HG03066 (cell line): ENCODE measurements around the gene IVD.

ENCODE experiments used
- ATAC-seq: cut with Tn5 transposase; IDR thresholded peaks from one replicate; pipeline ENCODE4 v1.9.1; 2021; ENCODE audit warnings: low read depth; ENCODE audit not compliant: unreplicated experiment

The IVD gene

GRCh38 chr15:40412095-40412759 is 6.6 kb downstream of the IVD start:
- no peak for ATAC-seq

DNA sequence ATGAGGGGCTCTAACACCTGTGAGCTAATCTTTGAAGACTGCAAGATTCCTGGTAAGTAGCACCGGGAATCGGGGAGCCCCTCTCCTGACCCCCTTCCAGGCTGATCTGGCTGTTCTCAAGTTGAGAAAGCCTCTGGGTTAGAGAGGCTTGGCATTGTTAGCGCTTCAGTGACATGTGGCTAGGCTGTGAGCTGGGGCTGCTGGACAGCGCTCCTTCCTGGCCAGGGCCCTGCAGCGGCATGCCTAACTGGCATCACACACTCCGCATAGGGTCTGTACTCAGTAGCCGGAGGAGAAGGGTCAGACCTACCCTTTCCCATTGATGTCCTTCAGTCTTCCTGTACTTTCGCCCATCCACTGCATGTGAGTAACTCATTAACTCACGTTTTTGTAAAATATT is 7.4 kb downstream of the IVD start:
- no peak for ATAC-seq

GRCh38 chr15:40414816-40415215 is 9.2 kb downstream of the IVD start:
- no peak for ATAC-seq

DNA sequence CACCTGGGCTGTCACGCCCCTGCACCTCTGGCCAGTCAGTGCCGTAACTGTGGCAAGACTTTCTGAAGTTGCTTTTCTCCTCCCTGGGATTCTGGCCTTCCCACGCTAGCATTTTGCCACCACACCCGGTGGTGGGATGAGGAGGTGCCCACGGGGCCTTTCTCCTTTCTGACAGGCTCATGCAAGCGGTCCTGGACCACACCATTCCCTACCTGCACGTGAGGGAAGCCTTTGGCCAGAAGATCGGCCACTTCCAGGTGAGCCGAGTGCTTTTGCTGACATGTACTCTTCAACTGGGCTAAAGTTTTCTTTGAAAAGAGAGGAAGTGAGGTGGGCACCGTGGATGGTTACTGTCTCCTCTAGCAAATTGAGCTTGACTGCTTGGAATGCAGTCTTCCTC is 9.6 kb downstream of the IVD start:
- ATAC-seq: no peak

DNA sequence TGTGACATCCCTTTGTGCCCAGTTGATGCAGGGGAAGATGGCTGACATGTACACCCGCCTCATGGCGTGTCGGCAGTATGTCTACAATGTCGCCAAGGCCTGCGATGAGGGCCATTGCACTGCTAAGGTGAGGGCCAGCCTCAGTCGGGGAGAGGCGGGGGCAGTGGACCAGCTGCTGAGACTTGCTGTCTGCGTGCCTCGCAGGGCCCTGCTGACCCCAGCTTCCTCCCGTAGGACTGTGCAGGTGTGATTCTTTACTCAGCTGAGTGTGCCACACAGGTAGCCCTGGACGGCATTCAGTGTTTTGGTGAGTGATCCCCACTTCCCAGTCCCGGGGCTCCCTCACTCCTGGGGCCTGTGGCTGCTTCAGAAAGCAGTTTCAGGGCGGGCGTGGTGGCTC is 10.5 kb downstream of the IVD start:
- ATAC-seq: no peak

DNA sequence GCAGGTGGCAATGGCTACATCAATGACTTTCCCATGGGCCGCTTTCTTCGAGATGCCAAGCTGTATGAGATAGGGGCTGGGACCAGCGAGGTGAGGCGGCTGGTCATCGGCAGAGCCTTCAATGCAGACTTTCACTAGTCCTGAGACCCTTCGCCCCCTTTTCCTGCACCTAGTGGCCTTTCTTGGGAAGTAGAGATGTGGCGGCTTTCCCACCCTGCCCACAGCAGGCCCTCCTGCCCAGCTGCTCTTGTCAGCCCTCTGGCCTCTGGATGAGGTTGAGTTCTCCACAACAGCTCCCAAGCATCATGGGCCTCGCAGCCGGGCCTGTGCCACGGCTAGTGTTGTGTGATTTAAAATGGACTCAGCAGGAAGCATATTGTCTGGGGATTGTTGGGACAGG is 12.5 kb downstream of the IVD start:
- no peak for ATAC-seq

DNA sequence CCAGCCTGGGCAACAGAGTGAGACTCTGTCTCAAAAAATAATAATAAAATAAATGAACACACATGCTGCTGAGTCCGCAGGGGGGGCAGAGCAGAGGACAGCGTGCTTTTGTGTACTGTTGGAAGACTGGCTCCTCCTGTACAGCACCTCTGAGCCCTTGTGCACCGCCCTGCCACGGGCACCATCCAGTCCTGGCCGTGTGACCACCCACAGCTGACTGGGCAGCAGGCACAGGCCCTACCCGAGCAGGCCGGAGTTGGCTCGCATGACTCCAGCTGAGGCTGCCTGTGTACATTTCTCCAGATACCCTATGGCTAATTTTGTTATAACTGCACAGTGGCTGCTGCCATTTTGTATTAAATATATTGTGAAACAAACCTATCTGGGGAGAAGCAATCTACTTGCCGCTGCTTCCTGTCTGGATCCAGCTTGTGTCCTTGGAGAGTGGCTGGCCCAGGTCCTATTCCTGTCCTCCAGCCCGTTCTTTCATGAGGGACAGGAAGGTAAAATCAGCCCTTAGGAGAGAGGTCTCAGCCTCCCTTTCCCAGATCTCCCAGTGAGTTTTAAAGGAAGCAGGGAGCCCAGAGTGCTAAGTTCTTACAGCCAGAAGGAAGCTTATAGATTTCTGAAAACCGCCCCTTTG is 14.6 kb downstream of the IVD start:
- no peak for ATAC-seq

GRCh38 chr15:40420793-40421192 is 15.2 kb downstream of the IVD start:
- ATAC-seq: no peak

- ATAC-seq: no peak
These were observed 15.9 kb downstream of the IVD start for GRCh38 chr15:40421246-40422157.

- ATAC-seq: no peak
These were observed 19.0 kb downstream of the IVD start for GRCh38 chr15:40424483-40425115.

- no peak for ATAC-seq
These were observed 20.1 kb downstream of the IVD start for GRCh38 chr15:40425681-40426080.

GRCh38 chr15:40427188-40427587 is 21.6 kb downstream of the IVD start:
- no peak for ATAC-seq

- ATAC-seq: no peak
These were observed 22.6 kb downstream of the IVD start for GRCh38 chr15:40428185-40428584.

DNA sequence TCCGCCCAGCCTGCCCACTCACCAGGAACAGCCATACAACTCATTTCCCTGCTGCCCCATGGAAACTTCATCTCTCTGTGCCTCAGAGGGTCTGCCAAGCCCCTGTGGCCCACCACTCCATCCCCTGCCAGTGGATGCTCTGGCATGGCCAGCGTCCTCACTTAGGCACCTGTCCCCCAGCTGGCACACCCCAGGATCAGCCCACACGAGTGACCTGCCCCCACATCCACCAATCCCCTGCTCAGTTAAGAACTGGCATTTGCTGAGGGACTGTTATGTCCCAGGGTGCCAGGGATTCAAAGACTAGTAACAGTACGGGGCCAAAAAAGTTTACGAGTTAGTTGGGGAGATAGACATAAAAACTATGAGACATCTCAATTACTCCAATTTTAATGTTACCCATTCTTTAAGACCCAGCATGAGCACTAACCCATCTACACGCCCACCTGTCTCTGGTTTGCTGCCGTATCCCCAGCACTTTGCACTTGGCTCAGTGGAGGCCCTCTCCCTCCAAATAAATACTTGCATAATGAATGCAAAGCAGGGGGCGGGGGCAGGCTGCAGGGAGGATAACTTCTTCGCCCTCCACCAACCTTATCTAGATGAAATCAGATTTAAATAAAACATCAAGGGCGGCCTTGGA is 23.6 kb downstream of the IVD start:
- ATAC-seq: no peak

DNA sequence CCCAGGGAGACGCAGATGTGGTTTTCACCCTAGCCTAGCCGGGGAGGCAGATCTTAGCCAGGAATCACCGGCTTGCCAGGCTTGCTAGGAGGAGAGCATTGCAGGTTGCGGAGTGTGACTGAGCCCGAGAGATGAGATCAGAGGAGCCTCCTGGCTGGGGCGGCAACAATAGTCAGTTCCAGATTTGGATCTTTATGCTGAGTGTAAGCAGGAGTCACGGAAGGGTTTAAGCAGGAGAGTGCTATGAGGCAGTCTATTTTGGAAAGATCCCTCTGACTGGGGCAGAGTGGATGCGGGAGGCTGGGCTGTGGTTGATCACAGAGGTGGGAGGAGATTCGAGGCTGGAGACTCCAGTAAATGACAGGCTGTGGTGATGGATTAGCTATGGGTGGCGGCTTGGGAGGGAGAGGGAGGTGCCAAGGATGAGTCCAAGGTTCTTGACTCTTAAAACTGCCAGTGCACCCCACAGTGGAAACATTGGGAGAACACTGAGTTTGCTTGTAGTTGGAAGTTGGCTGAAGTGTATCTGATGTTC is 24.7 kb downstream of the IVD start:
- no peak for ATAC-seq

DNA sequence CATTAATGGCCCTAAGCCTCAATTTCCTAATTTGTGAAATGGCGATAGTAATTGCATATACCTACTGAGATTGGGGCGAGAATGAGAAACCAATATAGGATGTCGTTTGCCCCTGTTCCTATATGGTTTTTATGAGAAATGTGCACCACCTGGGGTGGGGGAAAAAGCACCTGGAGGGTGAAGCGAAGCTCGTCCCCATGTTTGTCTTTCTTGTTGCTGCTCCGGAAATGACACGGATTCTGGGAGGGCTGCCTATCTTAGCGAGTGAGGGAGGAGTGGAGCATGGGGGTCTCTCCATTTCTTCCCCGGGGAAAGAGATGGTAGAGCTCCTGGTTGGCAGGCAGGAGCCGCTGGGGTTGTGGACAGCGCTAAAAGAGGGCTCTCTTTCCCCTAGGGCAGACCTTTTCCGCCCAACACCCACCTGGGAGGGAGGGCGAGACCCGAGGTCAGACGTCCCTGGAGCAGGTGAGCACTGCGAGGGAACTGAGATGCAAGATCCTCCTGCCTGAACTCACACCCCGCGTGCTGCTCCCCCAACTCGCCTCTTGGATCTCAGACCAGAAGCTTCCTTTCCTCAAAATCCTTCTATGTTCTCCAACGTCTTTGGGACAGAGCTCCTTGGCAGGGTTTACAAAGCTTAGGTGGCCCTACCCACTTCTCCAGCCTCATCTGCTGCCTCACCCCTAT is 29.6 kb downstream of the IVD start:
- ATAC-seq: no peak

DNA sequence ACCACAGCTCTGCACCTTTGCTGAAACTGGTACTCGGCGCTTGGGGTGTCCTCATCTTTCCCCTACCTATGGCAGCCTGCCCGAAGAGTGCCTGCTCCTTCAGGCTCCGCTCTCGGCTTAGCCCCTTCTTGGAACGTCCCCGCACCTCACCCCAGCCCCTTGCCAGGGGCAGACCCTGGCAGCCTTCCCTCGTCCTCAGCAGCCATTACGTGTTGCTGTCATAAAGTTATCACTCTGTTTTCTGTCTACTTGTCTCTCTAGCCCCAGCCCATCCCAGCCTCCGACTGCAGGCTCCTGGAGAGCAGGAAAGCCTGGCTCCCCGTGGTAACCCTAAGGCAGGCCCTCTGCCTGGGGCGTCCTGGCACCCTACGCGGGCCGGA is 30.1 kb downstream of the IVD start:
- no peak for ATAC-seq

- no peak for ATAC-seq
These were observed 30.7 kb downstream of the IVD start for GRCh38 chr15:40436116-40436891.
